COLO668 (cell line): ENCODE results near the gene UGT3A2.
A peak's percentile ranks its signal among the peaks of the same experiment; 100 is the strongest.

Experiments used
- DNase-seq: peaks from one replicate; lab custom pipeline; 2025; ENCODE audit not compliant: unreplicated experiment; lab: John Stamatoyannopoulos, UW

Gene UGT3A2

GRCh38 chr5:36013182-36013581 lies 53.5 kb downstream of the UGT3A2 start:
- DNase-seq, result no peak

GRCh38 chr5:36009698-36010097 lies 57.0 kb downstream of the UGT3A2 start:
- DNase-seq, result no peak

GRCh38 chr5:36007366-36007765 lies 59.3 kb downstream of the UGT3A2 start:
- no peak for DNase-seq

GRCh38 chr5:36006163-36006562 lies 60.5 kb downstream of the UGT3A2 start:
- DNase-seq, result no peak

GRCh38 chr5:36001032-36001431 lies 65.7 kb downstream of the UGT3A2 start:
- DNase-seq, result no peak

- DNase-seq, result no peak
Measured at GRCh38 chr5:35999547-35999946, 67.1 kb downstream of the UGT3A2 start.

- DNase-seq, result no peak
Measured at GRCh38 chr5:35996076-35996475, 70.6 kb downstream of the UGT3A2 start.

- DNase-seq, result peak; percentile 30
Measured at GRCh38 chr5:35990941-35991611, 75.6 kb downstream of the UGT3A2 start, which contains the start of gene UGT3A1. Gene UGT3A1 (minus strand): TSS chr5:35991390. CDS start chr5:35991240, 150 bp downstream.

- DNase-seq, result no peak
Measured at GRCh38 chr5:35990520-35990919, 76.2 kb downstream of the UGT3A2 start.

GRCh38 chr5:35988529-35988928 lies 78.2 kb downstream of the UGT3A2 start:
- no peak for DNase-seq

- DNase-seq, result no peak
Measured at GRCh38 chr5:35987776-35988175, 78.9 kb downstream of the UGT3A2 start.
